IMR-90 (cell line): ENCODE results near the gene PRM2. TPM values are rescaled to one million over a fixed set of nuclear protein-coding genes. Genes with fewer than 3 reads are reported as not detected.

Experiments used
- ATAC-seq: fragments of 200-7000 bp; cut with Tn5 transposase; 2 replicates; pipeline ENCODE4 v1.9.1; 2020; ENCODE audit warnings: low read depth, mild to moderate bottlenecking, moderate library complexity
- BruUV-seq: library from RNA; stranded (reverse); fragments of 400-500 nt; replicated peaks from 2 replicates; lab custom pipeline; 2021; lab: Mats Ljungman, UMichigan
- CTCF ChIA-PET: fragments of 300-600 bp; formaldehyde crosslinking; extraction: SDS; loops from one replicate; lab custom pipeline; 2021; ENCODE audit warnings: antibody characterized with exemption; lab: Yijun Ruan, JAX
- POLR2A ChIA-PET: fragments of 300-600 bp; sonication (Branson Sonifier 250); formaldehyde crosslinking; loops from one replicate; lab custom pipeline; 2022; ENCODE audit warnings: antibody characterized with exemption; ENCODE audit not compliant: unreplicated experiment; lab: Charles Lee
- DNase-seq: peaks from one replicate; pipeline ENCODE4 v3.0.0; 2013
- H2AFZ ChIP-seq: replicated peaks from 2 replicates; pipeline ENCODE3; 2013; ENCODE audit warnings: low read length, mild to moderate bottlenecking; ENCODE audit not compliant: poor library complexity
- H2AK5ac ChIP-seq: 2 replicates; pipeline ENCODE4 v1.6.1; 2013; ENCODE audit warnings: low read depth, low read length, inconsistent platforms
- H2AK9ac ChIP-seq: replicated peaks from 2 replicates; pipeline ENCODE3; 2013; ENCODE audit warnings: mild to moderate bottlenecking, low read depth, low read length, moderate library complexity; ENCODE audit not compliant: poor library complexity
- H2BK120ac ChIP-seq: 2 replicates; pipeline ENCODE4 v1.6.1; 2013; ENCODE audit warnings: low read depth, low read length, inconsistent platforms
- H2BK15ac ChIP-seq: 3 replicates; pipeline ENCODE4 v1.6.1; 2013; ENCODE audit warnings: low read depth, low read length, inconsistent platforms
- H2BK20ac ChIP-seq: 2 replicates; pipeline ENCODE4 v1.6.1; 2013; ENCODE audit warnings: low read depth, mild to moderate bottlenecking, inconsistent platforms, low read length, moderate library complexity
- H2BK5ac ChIP-seq: 2 replicates; pipeline ENCODE4 v1.6.1; 2013; ENCODE audit warnings: mild to moderate bottlenecking, low read depth, low read length, inconsistent platforms; ENCODE audit not compliant: poor library complexity, severe bottlenecking
- H3K14ac ChIP-seq: replicated peaks from 2 replicates; pipeline ENCODE4 v1.6.1; 2013; ENCODE audit warnings: low read depth, low read length, inconsistent platforms
- H3K18ac ChIP-seq: 2 replicates; pipeline ENCODE4 v1.6.1; 2013; ENCODE audit warnings: low read depth, low read length, control low read depth
- H3K23ac ChIP-seq: 2 replicates; pipeline ENCODE4 v1.6.1; 2013; ENCODE audit warnings: low read depth, low read length, inconsistent platforms
- H3K27ac ChIP-seq: 2 replicates; pipeline ENCODE4 v1.5.1; 2013; ENCODE audit warnings: mild to moderate bottlenecking, control low read depth, low read length; ENCODE audit not compliant: insufficient read depth
- H3K27me3 ChIP-seq: 2 replicates; pipeline ENCODE4 v1.6.1; 2013; ENCODE audit warnings: low read length; ENCODE audit not compliant: control insufficient read depth, insufficient read depth
- H3K36me3 ChIP-seq: 2 replicates; pipeline ENCODE4 v1.6.1; 2013; ENCODE audit warnings: low read length, mixed read lengths; ENCODE audit not compliant: control insufficient read depth, insufficient read depth
- H3K4ac ChIP-seq: 2 replicates; pipeline ENCODE4 v1.6.1; 2013; ENCODE audit warnings: low read depth, low read length, inconsistent platforms
- H3K4me1 ChIP-seq: 2 replicates; pipeline ENCODE4 v1.6.1; 2013; ENCODE audit warnings: low read length, mixed read lengths; ENCODE audit not compliant: control insufficient read depth, insufficient read depth
- H3K4me2 ChIP-seq: 2 replicates; pipeline ENCODE4 v1.6.1; 2013; ENCODE audit warnings: low read depth, mild to moderate bottlenecking, control low read depth, low read length, moderate library complexity
- H3K4me3 ChIP-seq: 2 replicates; pipeline ENCODE4 v1.5.1; 2013; ENCODE audit warnings: low read depth, mild to moderate bottlenecking, control low read depth, low read length, moderate library complexity; ENCODE audit not compliant: insufficient read depth
- H3K56ac ChIP-seq: 2 replicates; pipeline ENCODE4 v1.6.1; 2013; ENCODE audit warnings: low read length, inconsistent platforms; ENCODE audit not compliant: insufficient read depth; ENCODE audit errors: extremely low read depth
- H3K79me1 ChIP-seq, 2 experiments: 2 replicates each; pipeline ENCODE4 v1.6.1; 2013; ENCODE audit warnings: low read length in 2 of 2, inconsistent platforms in 1 of 2, low read depth in 1 of 2
- H3K9ac ChIP-seq: 2 replicates; pipeline ENCODE4 v1.6.1; 2013; ENCODE audit warnings: low read depth, low read length, control low read depth
- H3K9me1 ChIP-seq: 2 replicates; pipeline ENCODE4 v1.6.1; 2013; ENCODE audit warnings: low read length, inconsistent platforms; ENCODE audit not compliant: insufficient read depth
- H3K9me3 ChIP-seq: 2 replicates; pipeline ENCODE4 v1.6.1; 2013; ENCODE audit warnings: low read length; ENCODE audit not compliant: control insufficient read depth, insufficient read depth
- H4K20me1 ChIP-seq: 2 replicates; pipeline ENCODE4 v1.6.1; 2013; ENCODE audit warnings: low read length, inconsistent platforms; ENCODE audit not compliant: insufficient read depth
- H4K5ac ChIP-seq: 2 replicates; pipeline ENCODE4 v1.6.1; 2013; ENCODE audit warnings: mild to moderate bottlenecking, low read depth, low read length, control low read depth
- H4K8ac ChIP-seq, 2 experiments: 2 replicates each; pipeline ENCODE4 v1.6.1; 2013; ENCODE audit warnings: low read depth in 2 of 2, low read length in 2 of 2, control low read depth in 1 of 2, inconsistent platforms in 1 of 2
- H4K91ac ChIP-seq: 2 replicates; pipeline ENCODE4 v1.6.1; 2013; ENCODE audit warnings: low read depth, low read length, inconsistent platforms; ENCODE audit not compliant: insufficient read depth
- BHLHE40 ChIP-seq: fragments of 150-350 bp; IDR thresholded peaks from 2 replicates; pipeline ENCODE4 v1.6.1; 2016; ENCODE audit warnings: mild to moderate bottlenecking, low read depth, low read length
- CEBPB ChIP-seq: IDR thresholded peaks from 2 replicates; pipeline ENCODE4 v1.6.1; 2012; ENCODE audit warnings: low read depth, low read length, improper control_type of control experiment
- CHD1 ChIP-seq: IDR thresholded peaks from 2 replicates; pipeline ENCODE4 v1.6.1; 2012; ENCODE audit warnings: low read depth, low read length, improper control_type of control experiment
- FOS ChIP-seq: fragments of 150-350 bp; IDR thresholded peaks from 2 replicates; pipeline ENCODE4 v1.6.1; 2016; ENCODE audit warnings: low read depth, low read length
- MAZ ChIP-seq: IDR thresholded peaks from 2 replicates; pipeline ENCODE4 v1.6.1; 2012; ENCODE audit warnings: low read depth, mild to moderate bottlenecking, low read length, improper control_type of control experiment, moderate library complexity, borderline replicate concordance
- MXI1 ChIP-seq: IDR thresholded peaks from 2 replicates; pipeline ENCODE4 v1.6.1; 2012; ENCODE audit warnings: low read depth, mild to moderate bottlenecking, low read length, moderate library complexity, borderline replicate concordance
- NFE2L2 ChIP-seq: fragments of 150-350 bp; IDR thresholded peaks from 2 replicates; pipeline ENCODE4 v1.6.1; 2016; ENCODE audit warnings: low read depth, mild to moderate bottlenecking, low read length
- POLR2A ChIP-seq: IDR thresholded peaks from 2 replicates; pipeline ENCODE4 v1.6.1; 2012; ENCODE audit warnings: mild to moderate bottlenecking, low read depth, low read length
- RAD21 ChIP-seq: IDR thresholded peaks from 2 replicates; pipeline ENCODE4 v1.6.1; 2012; ENCODE audit warnings: low read length, improper control_type of control experiment
- RCOR1 ChIP-seq: IDR thresholded peaks from 2 replicates; pipeline ENCODE4 v1.6.1; 2012; ENCODE audit warnings: mild to moderate bottlenecking, low read length, improper control_type of control experiment; ENCODE audit not compliant: insufficient replicate concordance
- RFX5 ChIP-seq: IDR thresholded peaks from 2 replicates; pipeline ENCODE4 v1.8.0; 2012; ENCODE audit warnings: low read depth, mild to moderate bottlenecking, low read length, moderate library complexity
- SMC3 ChIP-seq: fragments of 150-350 bp; IDR thresholded peaks from 2 replicates; pipeline ENCODE4 v1.6.1; 2016; ENCODE audit warnings: low read depth, mild to moderate bottlenecking, antibody characterized with exemption, low read length, moderate library complexity
- WGBS, 2 experiments: methylation state at CpG; one replicate each; pipeline versions ENCODE4 v1.1.5 to v1.1.7; 2013; ENCODE audit warnings: missing lambda C conversion rate in 2 of 2; ENCODE audit not compliant: insufficient read length in 1 of 2; ENCODE audit errors: extremely low coverage in 2 of 2; 5-methylcytosine and 5-hydroxymethylcytosine counted together
- dilution Hi-C: fragments of 300-500 bp; cut with HindIII; formaldehyde crosslinking; loops from one replicate; pipeline ENCODE4 v1.14.3; 2018; ENCODE audit warnings: low sequenced_read_pairs; ENCODE audit not compliant: unreplicated experiment
- in situ Hi-C: fragments of 300-500 bp; cut with MboI; formaldehyde crosslinking; loops from 3 replicates; pipeline ENCODE4 v1.14.3; 2019; ENCODE audit warnings: low sequenced_read_pairs, inconsistent platforms, mixed read lengths
- intact Hi-C: fragments of 100-400 bp; cut with micrococcal nuclease; formaldehyde crosslinking; loops from 2 replicates; pipeline ENCODE4 v1.10.0; 2022
- polyA plus RNA-seq, 3 experiments: library from polyadenylated mRNA; depleted of rRNA; stranded (reverse); fragments of >200 nt; gene quantifications; 2 replicates each; pipeline ENCODE4 v1.2.3, GENCODE V29; 2012; ENCODE audit warnings: low replicate concordance in 1 of 3
- total RNA-seq: library from RNA; depleted of rRNA; stranded (reverse); fragments of >200 nt; gene quantifications from 2 replicates; pipeline ENCODE4 v1.2.3, GENCODE V29; 2012
- TF ChIP-seq, protein P1 (sequence below): conservative IDR thresholded peaks from 2 replicates; pipeline ENCODE4 v1.5.1; 2012; ENCODE audit warnings: mild to moderate bottlenecking, low read depth, low read length, improper control_type of control experiment
- TF ChIP-seq, protein P2 (sequence below): fragments of 150-350 bp; IDR thresholded peaks from 2 replicates; pipeline ENCODE4 v1.6.1; 2017; ENCODE audit warnings: mild to moderate bottlenecking, antibody characterized with exemption, low read length, low read depth

Gene PRM2
- total and polyA plus RNA-seq, 2 of the 4 experiments (the other 2 are of a cell fraction), result not detected

DNA sequence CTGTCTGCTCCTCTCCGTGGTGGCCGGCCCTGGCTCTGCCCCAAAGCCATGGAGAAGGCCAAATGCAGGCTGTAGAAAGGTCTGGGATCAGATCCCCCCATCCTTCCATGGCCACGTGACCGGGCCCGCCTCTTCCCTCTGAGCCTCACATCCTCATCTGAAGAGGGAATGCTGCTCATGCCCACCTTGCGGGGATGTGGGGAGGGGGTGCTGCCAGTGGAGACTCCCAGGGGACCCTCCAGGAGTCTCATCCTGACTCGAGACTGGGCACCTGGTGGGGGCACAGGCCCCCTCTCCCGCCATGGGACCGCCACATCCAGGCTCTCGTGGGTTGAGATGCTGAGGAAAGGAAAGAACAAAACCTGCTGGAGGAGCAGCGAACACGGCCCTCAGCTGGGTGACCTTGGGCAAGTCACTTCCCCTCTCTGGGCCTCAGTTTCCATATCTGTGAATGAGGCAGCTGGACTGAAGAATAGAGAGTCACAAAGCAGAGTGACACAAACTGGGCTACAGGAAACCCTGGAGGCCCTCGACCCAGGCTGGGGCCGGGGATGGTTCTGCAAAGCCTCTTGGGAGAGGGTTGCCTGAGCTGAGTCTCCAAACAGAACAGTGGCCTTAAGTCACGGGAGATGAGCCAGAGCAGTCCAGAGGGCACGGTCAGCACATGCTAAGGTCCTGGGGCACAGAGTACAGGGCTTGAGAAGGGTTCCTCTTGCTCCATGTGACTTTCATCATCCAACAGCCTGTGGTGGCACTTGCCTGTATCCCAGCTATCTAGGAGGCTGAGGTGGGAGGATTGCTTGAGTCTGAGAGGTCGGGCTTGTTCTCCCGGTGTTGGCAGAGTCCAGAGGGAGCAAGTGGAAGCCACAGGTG, 50.4 kb downstream of the PRM2 start:
- Histone ChIP-seq H3K36me3 (no peaks in the 10 kb centered on the region), H3K4me3 (no peak overlapping the region), H3K4me1 (0 out of 2 replicates have a peak, but pooled peaks cover 2% of the 10 kb centered on the region), H2AK9ac (peak overlapping the region; percentile 55), H4K91ac (no peak overlapping the region), H3K18ac (no peak overlapping the region; the same call in 1 of the 2 replicates), H2BK120ac (no peak overlapping the region), H3K4me2 (0 out of 2 replicates have a peak overlapping the region, but pooled peaks have one; percentile 36), H2AK5ac (peak overlapping the region; percentile 39; the same call in 1 of the 2 replicates), H2BK15ac (no peak overlapping the region), H3K27me3 (no peaks in the 10 kb centered on the region; the same call in 1 of the 2 replicates), H3K56ac (no peak overlapping the region), H3K4ac (no peak overlapping the region; the same call in 1 of the 2 replicates), H3K9me3 (no peaks in the 10 kb centered on the region), H3K27ac (no peak overlapping the region), H3K79me1 (no peaks in the 10 kb centered on the region), H4K5ac (0 out of 2 replicates have a peak overlapping the region, but pooled peaks have one; percentile 4), H3K23ac (no peak overlapping the region), H4K20me1 (no peaks in the 10 kb centered on the region), H2BK20ac (no peak overlapping the region), H2AFZ (peak overlapping the region; percentile 81), H3K9ac (no peak overlapping the region), H2BK5ac (no peak overlapping the region), H3K14ac (no peak overlapping the region; the same call in 1 of the 2 replicates), H3K9me1 (no peaks in the 10 kb centered on the region), H4K8ac (no peak overlapping the region)
- no TSS peak for BruUV-seq
- ChIA-PET CTCF (no interaction called here), POLR2A (no interaction called here)
- DNase-seq (no peak), ATAC-seq (no peak)
- WGBS, 2 experiments, result 100% methylated on average over 2 of the region's 18 CpGs; no CpG with 5 or more reads in 1 of the 2 experiments
- intact Hi-C loops (no loop called here), dilution Hi-C loops (no loop called here), in situ Hi-C loops (no loop called here)
- TF ChIP-seq RAD21, result no peak
- TF ChIP-seq SMC3, result no peak
- TF ChIP-seq FOS, result no peak
- no peak for TF ChIP-seq CHD1
- TF ChIP-seq MAZ, result no peak
- no peak for TF ChIP-seq BHLHE40
- TF ChIP-seq, protein P1, sequence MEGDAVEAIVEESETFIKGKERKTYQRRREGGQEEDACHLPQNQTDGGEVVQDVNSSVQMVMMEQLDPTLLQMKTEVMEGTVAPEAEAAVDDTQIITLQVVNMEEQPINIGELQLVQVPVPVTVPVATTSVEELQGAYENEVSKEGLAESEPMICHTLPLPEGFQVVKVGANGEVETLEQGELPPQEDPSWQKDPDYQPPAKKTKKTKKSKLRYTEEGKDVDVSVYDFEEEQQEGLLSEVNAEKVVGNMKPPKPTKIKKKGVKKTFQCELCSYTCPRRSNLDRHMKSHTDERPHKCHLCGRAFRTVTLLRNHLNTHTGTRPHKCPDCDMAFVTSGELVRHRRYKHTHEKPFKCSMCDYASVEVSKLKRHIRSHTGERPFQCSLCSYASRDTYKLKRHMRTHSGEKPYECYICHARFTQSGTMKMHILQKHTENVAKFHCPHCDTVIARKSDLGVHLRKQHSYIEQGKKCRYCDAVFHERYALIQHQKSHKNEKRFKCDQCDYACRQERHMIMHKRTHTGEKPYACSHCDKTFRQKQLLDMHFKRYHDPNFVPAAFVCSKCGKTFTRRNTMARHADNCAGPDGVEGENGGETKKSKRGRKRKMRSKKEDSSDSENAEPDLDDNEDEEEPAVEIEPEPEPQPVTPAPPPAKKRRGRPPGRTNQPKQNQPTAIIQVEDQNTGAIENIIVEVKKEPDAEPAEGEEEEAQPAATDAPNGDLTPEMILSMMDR, result no peak
- TF ChIP-seq, protein P2, sequence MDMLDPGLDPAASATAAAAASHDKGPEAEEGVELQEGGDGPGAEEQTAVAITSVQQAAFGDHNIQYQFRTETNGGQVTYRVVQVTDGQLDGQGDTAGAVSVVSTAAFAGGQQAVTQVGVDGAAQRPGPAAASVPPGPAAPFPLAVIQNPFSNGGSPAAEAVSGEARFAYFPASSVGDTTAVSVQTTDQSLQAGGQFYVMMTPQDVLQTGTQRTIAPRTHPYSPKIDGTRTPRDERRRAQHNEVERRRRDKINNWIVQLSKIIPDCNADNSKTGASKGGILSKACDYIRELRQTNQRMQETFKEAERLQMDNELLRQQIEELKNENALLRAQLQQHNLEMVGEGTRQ, result no peak
- no peak for TF ChIP-seq MXI1
- TF ChIP-seq RCOR1, result no peak
- TF ChIP-seq RFX5, result no peak
- no peak for TF ChIP-seq CEBPB
- no peak for TF ChIP-seq POLR2A
- TF ChIP-seq NFE2L2, result no peak
